SIG-M5 treated with dmso at 0.1 percent for 504 hours (cell line): Measurements from ENCODE around the gene SETD5.
"Not testable (repeated sequence)": the region's sequence is repeated elsewhere in the genome, so short reads cannot be mapped to it uniquely, and the experiment has no call there.

Experiments used
- DNase-seq: peaks from one replicate; lab custom pipeline; 2025; ENCODE audit not compliant: unreplicated experiment; lab: John Stamatoyannopoulos, UW

Gene SETD5

GRCh38 chr3:9455596-9456131 is 58.2 kb downstream of the SETD5 start:
- no peak for DNase-seq

- DNase-seq = no peak
These were observed 70.0 kb downstream of the SETD5 start for GRCh38 chr3:9467451-9467850.

- no peak for DNase-seq
These were observed 71.0 kb downstream of the SETD5 start for GRCh38 chr3:9468460-9468859.

GRCh38 chr3:9469986-9470385 is 72.6 kb downstream of the SETD5 start:
- no peak for DNase-seq

- no peak for DNase-seq
These were observed 76.2 kb downstream of the SETD5 start for GRCh38 chr3:9473496-9474065.

- no peak for DNase-seq
These were observed 77.1 kb downstream of the SETD5 start for GRCh38 chr3:9474482-9474881.

GRCh38 chr3:9476935-9477334 is 79.5 kb downstream of the SETD5 start:
- DNase-seq = no peak

GRCh38 chr3:9480265-9480664 is 82.8 kb downstream of the SETD5 start:
- DNase-seq = no peak

GRCh38 chr3:9485248-9485647 is 87.8 kb downstream of the SETD5 start:
- no peak for DNase-seq

GRCh38 chr3:9491506-9491905 is 94.1 kb downstream of the SETD5 start:
- DNase-seq = no peak

GRCh38 chr3:9494036-9494435 is 96.6 kb downstream of the SETD5 start:
- DNase-seq = not testable (repeated sequence)

- DNase-seq = no peak
These were observed 99.5 kb downstream of the SETD5 start for GRCh38 chr3:9496893-9497292.

- DNase-seq = peak; percentile 7
These were observed 100.6 kb downstream of the SETD5 start for GRCh38 chr3:9497821-9498565.

- DNase-seq = no peak
These were observed 101.4 kb downstream of the SETD5 start for GRCh38 chr3:9498781-9499180.

GRCh38 chr3:9499455-9500107 is 102.2 kb downstream of the SETD5 start:
- DNase-seq = no peak

- peak; percentile 29 for DNase-seq
These were observed 103.0 kb downstream of the SETD5 start for GRCh38 chr3:9500108-9501050.

GRCh38 chr3:9501226-9501625 is 103.8 kb downstream of the SETD5 start:
- no peak for DNase-seq

- peak; percentile 52 for DNase-seq
These were observed 105.9 kb downstream of the SETD5 start for GRCh38 chr3:9503283-9503682.

- DNase-seq = no peak
These were observed 110.5 kb downstream of the SETD5 start for GRCh38 chr3:9507586-9508578.

GRCh38 chr3:9508781-9509180 is 111.4 kb downstream of the SETD5 start:
- no peak for DNase-seq
